GDM1 (cell line): Measurements from ENCODE around the gene BTBD10.
A peak's percentile ranks its signal among the peaks of the same experiment; 100 is the strongest.
"Not testable (repeated sequence)": the region's sequence is repeated elsewhere in the genome, so short reads cannot be mapped to it uniquely, and the experiment has no call there.

ENCODE experiments used
- DNase-seq: peaks from one replicate; lab custom pipeline; 2025; lab: John Stamatoyannopoulos, UW

The BTBD10 gene

DNA sequence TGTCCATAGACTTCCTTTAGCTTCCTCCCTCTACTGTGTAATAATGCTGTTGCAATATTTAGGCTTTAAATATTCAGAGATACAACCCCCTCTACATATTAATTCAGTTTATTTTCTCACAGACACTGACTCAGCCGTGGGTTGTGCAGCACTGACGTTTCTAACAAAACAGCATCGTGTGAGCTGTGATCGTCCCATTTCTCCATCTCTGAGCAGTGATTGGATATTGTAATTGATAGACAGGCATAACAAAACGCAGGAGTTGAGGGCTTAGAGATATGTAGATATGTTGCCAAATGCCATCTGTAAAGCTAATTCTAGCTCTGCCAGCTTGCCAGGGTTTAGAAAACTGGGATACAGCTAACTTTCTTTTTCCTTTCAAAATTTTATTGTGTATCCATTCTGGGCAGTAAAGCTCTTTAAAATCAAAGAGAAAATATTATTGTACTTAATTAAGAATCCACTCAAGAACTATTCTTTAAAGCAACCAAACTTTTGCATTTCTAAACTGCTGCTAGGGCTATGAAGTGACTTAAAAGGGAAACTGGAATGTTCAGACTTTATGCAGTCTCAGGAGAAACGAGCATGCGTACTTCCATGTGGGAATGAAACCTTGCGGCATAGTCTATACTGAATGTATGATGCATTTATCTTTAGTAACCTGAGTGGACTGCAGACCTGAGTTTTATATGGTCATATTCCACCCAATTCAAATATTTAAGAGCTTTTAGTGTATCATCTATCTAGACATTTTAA is 22.7 kb downstream of the BTBD10 start:
- DNase-seq, result peak; percentile 13

DNA sequence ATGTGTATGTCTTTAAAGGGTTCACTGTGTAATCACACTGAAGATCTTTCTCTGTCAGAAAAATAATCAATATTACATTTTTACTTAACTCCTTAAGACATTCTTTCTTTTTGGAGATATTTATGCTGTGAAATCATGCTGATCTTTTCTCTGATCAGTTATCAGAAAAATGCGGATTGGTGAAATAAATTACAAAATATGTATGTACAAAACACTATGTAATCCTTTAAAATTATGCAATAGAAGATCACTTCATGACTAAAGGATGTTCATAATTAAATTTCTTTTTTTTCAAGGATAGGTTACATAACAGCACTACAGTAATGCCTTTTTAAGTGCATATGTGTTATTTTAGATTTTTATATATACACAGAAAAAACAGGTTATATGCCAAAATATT is 24.7 kb downstream of the BTBD10 start:
- no peak for DNase-seq

DNA sequence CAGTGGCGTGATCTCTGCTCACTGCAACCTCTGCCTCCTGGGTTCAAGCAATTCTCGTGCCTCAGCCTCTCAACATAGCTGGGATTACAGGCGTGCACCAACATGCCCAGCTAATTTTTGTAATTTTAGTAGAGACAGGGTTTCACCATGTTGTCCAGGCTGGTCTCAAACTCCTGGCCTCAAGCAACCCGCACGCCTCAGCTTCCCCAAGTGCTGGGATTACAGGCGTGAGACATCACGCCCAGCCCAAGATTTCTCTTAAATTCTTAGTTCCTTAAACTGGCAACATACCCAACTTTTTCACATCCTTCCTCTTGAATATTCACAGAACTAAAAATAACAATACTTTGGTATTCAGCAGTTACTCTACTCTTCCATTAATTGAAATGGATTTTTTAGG is 26.2 kb downstream of the BTBD10 start:
- not testable (repeated sequence) for DNase-seq

DNA sequence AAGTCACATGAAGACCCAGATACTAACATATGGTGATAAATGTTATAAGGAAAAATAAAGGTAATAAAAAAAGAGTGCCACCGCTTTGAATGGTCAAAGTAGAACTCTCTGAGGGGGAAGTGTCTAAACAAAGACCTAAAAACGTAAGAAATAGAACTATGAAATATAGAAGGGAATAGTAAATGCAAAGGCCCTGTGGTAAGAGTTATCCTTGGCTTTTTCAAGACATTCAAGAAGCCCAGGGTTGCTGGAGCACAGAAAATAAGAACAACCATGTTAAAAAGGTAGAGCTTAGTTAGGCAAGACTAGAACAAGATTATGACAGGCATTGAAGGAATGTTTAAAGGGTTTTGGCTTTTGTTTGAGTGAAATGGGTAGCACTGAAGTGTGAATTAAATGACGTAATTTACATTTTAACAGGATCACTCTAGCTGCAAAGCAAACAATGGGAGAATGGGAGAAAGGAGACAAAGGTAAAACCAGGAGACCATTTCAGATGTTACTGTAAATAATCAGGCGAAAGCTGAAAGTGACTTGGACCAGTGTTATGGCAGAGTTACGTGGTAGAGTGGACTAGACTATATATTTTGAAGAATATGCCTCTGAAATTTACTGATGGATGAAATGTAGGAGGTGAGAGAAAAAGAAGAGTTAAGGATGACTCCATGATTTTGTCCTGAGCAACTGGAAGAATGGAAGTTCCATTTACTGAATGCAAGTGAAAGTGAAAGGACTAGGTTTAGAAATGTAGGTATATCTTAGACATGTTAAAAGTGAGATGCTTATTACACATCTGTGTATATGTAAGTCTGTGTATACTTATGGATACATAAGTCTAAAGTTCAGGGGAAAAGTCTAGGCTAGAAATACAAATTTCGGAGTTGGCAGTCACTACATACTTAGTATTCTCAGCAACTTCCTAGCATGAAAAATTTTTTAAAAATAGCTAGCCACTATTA is 28.5 kb downstream of the BTBD10 start:
- no peak for DNase-seq

DNA sequence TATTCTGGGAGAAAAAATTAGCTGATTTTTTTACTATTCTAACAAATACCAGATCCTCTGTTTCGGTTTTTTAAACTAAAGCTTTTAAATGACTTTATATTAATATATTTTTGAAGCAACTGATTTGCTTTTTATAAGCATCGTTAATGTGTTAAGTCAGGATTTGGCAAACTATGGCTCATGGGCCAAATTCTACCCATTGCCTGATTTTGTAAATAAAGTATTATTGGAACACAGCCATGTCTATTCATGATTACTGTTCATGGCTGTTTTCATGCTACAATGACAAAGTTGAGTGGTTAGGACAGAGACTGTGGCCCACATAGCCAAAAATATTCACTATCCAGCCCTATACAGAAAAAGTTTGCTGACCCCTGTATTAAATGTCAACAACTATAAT is 29.6 kb downstream of the BTBD10 start:
- DNase-seq, result no peak

DNA sequence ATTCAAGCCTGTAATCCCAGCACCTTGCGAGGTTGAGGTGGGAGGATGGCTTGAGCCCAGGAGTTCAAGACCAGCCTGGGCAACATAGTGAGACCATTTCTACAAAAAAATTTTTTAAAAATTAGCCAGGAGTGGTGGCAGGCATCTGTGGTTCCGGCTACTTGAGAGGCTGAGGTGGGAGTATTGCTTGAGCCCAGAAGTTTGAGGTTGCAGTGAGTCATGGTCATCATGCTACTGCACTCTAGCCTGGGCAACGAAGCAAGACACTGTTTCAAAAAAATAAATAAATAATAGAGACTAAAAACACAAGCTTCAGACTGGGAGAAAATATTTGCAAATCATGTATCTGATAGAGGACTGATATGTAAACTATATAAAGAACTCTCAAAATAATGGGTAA is 33.2 kb downstream of the BTBD10 start:
- no peak for DNase-seq

DNA sequence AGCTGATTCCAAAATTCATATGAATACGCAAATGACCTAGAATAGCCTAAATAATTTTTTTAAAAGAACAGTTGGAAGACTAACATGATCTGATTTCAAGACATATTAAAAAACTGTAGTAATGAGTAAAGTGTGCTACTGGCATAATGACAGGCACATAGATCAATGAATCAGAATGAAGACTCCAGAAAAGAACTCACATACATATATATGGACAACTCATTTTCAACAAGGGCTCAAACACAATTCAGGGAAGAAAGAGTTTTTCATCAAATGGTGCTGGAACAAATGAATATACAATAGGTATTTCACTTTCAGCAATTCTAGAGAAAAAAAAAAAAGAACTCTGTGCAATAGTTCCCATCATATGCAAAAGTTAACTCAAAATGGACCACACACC is 33.7 kb downstream of the BTBD10 start:
- no peak for DNase-seq

DNA sequence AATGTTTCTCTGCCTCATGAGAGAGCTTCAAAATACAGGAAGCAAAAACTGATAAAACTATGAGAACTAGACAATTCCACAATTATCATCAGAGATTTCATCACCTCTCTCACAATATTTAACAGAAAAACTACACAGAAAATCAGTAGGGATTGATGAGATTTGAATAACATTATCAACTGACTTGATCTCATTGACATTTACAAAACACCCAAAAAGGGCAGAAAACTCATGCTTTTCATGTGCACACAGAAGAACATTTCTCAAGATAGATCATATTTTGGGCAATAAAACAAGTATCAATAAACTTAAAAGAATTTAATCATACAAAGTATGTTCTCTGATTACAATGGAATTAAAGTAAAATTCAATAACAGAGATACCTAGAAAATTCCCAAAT is 35.6 kb downstream of the BTBD10 start:
- DNase-seq, result no peak

DNA sequence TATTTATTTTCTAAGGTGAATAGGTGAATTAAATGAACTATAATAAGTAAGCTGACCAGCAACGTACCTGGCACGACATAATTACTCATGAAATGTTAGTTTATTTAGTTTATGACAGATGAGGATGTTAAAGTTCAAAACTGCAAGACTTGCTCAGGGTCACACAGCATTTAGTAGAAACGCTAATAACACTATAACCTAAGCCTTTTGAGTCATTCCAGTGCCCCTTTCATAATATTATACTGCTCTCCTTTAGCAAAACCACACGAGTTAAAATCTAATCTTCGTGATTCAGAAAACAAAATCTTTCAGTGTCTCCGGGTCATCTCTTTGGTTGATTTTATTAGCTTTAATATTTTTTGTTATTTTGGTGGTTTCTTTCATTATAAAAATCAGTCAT is 39.6 kb downstream of the BTBD10 start:
- DNase-seq, result no peak

DNA sequence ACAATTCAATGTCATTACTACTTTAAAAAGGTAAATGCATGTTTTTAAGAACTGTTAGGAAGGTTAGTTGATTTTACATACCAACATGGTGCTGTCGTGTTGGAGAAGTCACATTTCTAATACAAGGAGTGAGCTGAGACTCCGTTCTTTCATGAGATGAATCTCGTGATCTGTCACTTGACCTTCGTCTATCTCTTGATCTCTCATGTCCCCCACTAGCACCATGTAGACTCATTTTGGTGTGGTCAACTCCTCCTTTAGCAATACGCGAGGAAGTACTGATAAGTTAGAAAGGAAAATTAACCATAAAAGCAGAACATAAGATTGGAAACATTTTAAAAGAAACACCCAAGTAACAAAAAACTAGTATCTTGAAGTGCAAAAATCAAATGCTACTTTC is 41.5 kb downstream of the BTBD10 start:
- no peak for DNase-seq

DNA sequence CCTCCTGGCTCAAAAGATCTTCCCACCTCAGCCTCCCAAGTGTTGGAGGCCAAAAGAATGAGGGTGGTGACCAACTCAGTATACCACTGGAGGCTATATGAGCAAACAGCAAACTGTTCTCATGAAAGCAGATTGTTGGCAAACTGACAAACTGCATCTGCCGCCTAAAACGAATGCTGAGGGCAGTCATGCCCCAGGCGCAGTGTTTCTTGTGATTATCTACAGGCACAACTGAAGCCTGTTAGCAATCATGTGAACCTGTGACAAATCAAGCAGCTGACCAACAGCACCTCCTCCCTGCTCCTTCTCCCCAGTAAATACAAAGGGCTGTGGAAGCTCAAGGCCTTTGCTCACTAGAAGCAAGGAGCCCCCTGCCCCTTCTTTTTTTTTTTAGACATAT is 47.8 kb downstream of the BTBD10 start:
- DNase-seq, result no peak

DNA sequence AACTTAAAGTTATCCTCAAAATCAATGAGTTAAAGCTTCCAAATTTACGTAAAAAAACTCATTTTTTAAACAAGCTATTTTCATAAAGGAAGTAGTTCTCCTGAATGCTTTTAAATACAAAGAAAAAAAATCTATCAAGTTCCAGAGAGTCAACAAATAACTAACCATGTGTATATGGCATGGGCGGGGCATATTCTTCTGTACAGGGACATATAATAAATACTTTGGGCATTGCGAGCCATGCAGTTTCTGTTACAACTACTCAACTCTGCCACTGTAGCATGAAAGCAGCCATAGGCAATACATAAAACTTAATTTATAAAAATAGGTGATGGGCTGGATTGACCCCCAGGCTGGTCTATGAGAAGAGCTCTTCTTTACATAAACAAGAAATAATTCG is 57.8 kb downstream of the BTBD10 start:
- DNase-seq, result no peak

DNA sequence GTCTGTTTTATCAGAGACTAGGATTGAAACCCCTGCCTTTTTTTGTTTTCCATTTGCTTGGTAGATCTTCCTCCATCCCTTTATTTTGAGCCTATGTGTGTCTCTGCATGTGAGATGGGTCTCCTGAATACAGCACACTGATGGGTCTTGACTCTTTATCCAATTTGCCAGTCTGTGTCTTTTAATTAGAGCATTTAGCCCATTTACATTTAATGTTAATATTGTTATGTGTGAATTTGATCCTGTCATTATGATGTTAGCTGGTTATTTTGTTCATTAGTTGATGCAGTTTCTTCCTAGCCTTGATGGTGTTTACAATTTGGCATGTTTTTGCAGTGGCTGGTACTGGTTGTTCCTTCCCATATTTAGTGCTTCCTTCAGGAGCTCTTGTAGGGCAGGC is 64.7 kb downstream of the BTBD10 start:
- not testable (repeated sequence) for DNase-seq

DNA sequence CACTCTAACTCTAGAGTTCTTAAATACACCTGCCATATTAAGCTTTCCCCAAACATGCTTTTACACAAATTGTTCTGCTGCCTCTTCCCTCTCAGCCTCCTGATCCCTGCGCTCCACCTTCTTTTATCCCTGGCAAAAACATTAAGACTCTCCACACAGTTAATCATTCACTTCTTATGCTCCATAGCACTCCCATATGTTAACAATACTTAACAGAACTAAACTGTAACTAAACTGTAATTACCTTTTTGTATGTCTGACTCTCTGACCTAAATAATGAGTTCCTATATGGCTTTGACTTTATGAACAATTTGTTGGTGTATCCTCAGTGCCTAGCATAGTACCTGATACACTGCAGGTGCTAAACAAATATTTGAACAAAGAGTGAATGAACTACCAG is 71.8 kb downstream of the BTBD10 start:
- DNase-seq, result no peak

DNA sequence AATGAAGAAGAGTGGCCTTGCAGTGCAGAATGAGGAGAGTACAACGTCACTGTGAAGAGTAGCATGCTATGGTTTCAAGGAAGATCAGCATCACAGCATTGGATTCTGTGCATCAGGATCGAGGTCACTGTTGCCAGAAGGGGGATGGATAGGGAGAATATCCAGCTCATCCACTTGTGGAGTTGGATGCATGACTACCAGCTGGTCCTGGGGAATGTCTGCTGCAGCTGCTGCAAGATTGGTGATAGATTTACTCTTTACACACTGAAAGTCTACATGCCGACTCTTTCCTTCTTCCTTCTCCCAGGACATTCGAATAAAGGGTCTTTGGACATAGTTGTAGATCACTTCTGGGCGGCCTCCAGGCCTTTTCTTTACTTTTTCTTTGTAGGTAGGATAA is 74.3 kb downstream of the BTBD10 start:
- no peak for DNase-seq

DNA sequence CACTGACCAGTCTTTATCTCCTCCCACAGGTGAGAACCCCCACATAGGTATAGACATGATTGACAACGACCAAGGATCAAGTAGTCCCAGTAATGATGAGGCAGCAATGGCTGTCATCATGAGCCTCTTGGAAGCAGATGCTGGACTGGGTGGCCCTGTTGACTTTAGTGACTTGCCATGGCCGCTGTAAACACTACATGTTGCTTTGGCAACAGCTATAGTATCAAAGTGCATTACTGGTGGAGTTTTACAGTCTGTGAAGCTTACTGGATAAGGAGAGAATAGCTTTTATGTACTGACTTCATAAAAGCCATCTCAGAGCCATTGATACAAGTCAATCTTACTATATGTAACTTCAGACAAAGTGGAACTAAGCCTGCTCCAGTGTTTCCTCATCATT is 76.5 kb downstream of the BTBD10 start:
- DNase-seq, result no peak

DNA sequence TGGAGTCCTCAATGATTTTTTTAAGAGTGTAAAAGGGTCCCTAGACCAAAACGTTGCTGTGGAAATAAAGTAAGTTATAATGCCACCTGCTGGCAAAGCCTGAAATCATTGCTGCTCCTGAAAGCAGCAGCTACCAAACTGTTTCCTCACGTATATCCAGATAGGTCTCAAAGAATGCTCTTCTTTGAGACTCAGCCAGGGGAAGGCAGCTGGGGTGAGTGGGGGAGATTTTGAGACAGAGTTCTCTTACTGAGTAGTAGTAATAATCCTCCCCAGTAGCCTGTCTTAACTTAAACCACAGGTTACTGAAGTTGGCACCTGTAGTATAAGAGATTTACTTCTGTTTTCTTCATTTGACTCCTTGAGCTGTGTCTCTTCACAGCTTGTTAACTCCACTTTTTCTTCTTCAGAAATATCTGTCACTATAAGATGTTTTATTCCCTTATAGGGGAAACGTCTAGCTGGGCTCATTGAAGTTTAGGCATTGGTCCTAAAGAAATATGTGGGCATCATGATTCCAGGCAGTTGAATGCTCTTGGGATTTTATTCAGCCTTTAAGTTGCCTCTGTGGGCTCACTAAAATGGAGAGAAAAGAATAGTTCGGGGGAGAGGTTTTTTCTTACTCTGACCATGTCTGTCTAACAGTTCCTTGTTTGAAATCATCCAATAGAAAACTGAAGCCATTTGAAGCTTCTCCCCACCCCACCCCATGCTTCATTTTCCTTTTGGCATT is 77.9 kb downstream of the BTBD10 start:
- no peak for DNase-seq

DNA sequence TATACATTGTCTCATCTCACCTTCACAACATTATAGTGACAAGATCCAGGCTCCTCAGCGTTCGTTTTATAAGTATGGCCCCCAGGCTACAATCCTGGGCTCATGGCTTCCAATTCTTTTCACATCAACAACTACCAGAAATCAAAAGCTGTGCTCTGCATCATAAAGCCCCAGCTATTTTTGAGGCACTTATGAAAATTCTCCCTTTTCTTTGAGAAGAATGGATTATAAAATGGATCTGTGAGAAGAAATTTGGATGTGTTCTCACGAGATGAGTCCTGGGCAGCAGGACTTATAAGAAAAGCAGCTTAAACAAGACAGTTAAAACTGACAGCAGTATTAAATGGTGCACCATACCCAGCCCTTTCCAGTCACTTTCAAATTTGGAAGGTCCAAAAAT is 80.3 kb downstream of the BTBD10 start:
- no peak for DNase-seq

DNA sequence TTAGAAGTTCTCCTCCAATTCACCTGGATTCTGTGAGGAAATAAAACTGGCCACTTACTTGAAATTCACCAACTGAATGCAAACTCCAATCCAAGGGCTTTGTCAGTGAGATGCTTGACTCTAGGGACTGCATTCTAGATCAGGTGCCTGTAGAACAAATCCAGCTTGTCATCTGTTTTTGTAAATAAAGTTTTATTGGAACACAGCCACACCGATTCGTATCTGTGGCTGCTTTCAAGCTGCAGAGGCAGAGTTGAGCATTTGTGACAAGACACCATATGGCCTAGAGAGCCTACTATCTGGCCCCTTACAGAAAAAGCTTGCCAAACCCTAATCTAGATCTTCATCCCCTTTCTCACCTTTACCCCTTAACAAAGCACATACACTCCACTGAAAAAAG is 82.3 kb downstream of the BTBD10 start:
- DNase-seq, result no peak

DNA sequence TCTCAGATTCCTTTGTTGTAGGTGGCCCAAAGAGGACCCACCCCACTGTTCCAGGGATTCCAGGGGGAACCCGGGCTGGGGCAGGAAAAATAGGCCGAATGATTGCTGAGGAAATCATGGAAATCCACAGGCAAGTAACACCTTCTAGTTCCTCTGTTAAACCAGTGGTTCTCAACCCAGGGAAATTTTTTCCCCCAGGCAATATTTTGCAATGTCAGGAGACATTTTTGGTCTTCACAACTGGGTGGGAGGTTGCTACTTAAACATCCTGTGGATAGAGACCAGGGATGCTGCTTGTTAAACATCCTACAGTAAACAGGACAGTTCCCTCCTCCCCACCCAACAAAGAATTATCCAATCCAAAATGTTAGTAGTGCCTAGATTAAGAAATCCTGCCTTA is 84.7 kb downstream of the BTBD10 start:
- DNase-seq, result no peak

DNA sequence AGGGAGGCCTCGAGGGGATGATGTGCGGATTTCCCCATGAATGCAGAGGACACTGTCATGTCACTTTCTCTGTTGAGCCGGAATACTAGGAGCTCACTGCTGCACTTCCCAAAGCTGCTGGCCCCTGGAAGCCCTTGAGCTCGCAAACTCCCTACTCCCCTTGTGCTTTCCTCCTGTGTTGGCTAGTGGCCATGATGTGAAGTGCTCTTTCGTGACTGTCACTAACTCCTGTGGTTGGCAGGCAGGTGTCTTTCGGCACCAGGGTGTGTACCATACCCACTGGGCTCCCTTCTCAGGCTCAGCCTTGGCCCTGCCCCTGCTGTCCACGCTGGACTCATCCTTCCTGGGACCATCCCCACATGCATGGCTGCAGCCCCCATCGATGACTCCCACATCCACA is 86.2 kb downstream of the BTBD10 start:
- DNase-seq, result no peak

DNA sequence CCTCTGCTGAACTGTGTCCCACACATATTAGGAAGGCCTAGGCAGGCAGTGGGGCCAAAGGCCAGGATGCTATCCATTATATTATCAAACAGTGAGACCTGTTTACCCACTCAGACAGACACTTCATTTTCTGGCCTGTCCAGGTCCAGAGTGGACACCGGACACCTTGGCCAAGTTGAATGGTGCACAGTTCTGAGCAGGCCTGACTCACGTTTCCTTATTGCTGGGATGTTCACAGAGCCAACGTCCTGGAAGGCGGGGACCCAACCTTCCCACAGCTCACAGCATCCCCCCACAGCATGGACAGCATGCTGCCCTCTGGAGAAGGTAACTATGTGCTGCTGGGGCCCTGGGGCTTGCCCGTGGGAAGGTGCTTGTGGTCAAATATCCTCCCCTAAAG is 86.6 kb downstream of the BTBD10 start:
- no peak for DNase-seq

DNA sequence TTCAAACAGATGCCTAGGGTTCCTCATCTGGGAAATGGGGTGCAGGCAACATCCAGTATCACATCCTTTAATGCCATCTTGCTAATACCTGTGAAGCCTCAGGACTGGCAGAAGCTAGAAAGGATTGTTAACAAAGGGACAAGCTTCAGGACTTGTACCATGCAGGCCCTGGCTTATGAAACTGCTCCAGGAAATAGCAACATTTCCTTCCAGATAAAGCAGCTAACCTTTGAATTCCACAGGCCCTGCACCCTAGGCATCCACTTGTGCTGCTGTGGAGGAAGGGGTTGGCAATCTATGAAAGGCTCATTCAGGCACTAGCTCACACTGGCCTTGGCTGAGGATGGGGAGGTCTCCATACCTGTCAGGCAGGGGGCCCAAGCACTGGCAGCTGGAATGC is 87.2 kb downstream of the BTBD10 start:
- no peak for DNase-seq
